Activated T-helper 17 cell treated with anti-CD3 and anti-CD28 coated beads, Interleukin-2, amount 50 U/mL, for 72 hours (primary cell): Measurements from ENCODE around the gene RNF213. TPM values are rescaled to one million over a fixed set of nuclear protein-coding genes. Genes with fewer than 3 reads are reported as not detected.

Experiments
- ATAC-seq: fragments of 150-1000 bp; cut with Tn5 transposase; replicated peaks from 2 replicates; pipeline ENCODE4 v1.10.0; 2021; ENCODE audit warnings: mild to moderate bottlenecking, moderate library complexity
- H3K27ac Mint-ChIP-seq: one replicate; pipeline ENCODE4 v1.8.0; 2022; ENCODE audit warnings: mixed read lengths
- H3K27me3 Mint-ChIP-seq: one replicate; pipeline ENCODE4 v1.8.0; 2022; ENCODE audit warnings: mixed read lengths
- H3K36me3 Mint-ChIP-seq: one replicate; pipeline ENCODE4 v1.8.0; 2022; ENCODE audit warnings: low read depth, mild to moderate bottlenecking, mixed read lengths
- H3K4me1 Mint-ChIP-seq: one replicate; pipeline ENCODE4 v1.8.0; 2022; ENCODE audit warnings: mixed read lengths
- H3K4me3 Mint-ChIP-seq: one replicate; pipeline ENCODE4 v1.8.0; 2022; ENCODE audit warnings: mild to moderate bottlenecking, mixed read lengths
- H3K9me3 Mint-ChIP-seq: one replicate; pipeline ENCODE4 v1.8.0; 2022; ENCODE audit warnings: mixed read lengths
- total RNA-seq, 2 donors: library from RNA; stranded (reverse); gene quantifications; one replicate each; pipeline ENCODE4 v1.2.3, GENCODE V29; 2022

Gene RNF213
- total RNA-seq, 2 donors from 2014 or later: 1,022 to 1,405 TPM

DNA sequence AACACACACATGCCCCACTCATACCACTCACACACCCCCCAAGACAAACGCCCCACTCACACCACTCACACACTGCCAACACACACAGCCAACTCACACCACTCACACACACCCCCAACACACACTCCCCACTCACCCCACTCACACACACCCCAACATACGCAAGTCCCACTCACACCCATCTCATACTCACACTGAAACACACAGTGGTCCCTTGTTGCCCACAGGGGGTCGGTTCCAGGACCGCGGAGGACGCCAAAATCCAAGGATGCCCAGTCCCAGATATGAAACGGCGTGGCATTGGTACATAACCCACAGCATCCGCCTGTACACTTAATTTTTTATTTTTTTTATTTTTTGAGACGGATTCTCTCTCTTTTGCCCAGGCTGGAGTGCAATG lies 20.9 kb downstream of the RNF213 start:
- no peak overlapping the region for H3K27ac Mint-ChIP-seq
- H3K4me1 Mint-ChIP-seq: peaks cover 10% of the 10 kb centered on the region
- no peak for ATAC-seq
- no peaks in the 10 kb centered on the region for H3K36me3 Mint-ChIP-seq
- no peak overlapping the region for H3K4me3 Mint-ChIP-seq
- H3K9me3 Mint-ChIP-seq: no peaks in the 10 kb centered on the region
- H3K27me3 Mint-ChIP-seq: no peaks in the 10 kb centered on the region

DNA sequence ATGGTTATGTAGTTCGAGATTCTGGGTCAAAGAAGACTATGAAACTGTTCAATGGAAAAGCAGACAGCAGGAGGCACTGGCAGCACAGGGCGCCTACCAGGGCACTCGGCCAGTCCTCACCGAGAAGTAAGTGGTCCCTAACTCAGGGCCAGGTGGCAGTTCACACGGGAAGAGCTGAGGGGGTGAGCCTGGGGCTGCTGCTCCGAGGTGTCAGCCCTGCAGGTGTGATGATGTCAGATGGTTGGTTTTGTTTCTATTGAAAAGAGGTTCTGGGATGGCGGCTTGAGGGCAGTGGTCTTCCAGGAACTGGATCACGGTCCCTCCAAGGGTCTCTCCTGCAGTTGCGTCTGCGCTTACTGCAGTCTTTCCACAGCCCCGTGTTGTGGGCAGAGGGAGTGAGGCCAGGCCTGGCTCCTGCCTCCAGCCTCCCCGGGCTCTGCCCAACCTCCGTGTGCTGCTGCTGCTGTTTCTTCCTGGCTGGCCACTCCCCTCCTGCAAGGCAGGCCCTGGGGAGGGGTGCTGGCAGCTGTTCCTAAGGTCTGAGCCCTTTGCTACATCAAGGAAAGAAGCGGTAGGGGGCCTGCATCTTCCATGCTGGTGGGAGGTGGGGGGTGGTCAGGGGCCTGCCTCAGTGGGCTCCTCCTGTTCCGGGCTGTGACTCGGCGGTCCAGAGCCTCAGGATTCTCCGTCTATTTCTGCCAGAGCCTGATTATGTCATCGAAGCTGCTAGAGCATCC lies 22.6 kb downstream of the RNF213 start:
- ATAC-seq: no peak
- Mint-ChIP-seq H3K4me3 (no peak overlapping the region), H3K27ac (peak overlapping the region; percentile 48), H3K9me3 (no peaks in the 10 kb centered on the region), H3K36me3 (peaks cover 2% of the 10 kb centered on the region), H3K27me3 (no peaks in the 10 kb centered on the region), H3K4me1 (peaks cover 9% of the 10 kb centered on the region)

DNA sequence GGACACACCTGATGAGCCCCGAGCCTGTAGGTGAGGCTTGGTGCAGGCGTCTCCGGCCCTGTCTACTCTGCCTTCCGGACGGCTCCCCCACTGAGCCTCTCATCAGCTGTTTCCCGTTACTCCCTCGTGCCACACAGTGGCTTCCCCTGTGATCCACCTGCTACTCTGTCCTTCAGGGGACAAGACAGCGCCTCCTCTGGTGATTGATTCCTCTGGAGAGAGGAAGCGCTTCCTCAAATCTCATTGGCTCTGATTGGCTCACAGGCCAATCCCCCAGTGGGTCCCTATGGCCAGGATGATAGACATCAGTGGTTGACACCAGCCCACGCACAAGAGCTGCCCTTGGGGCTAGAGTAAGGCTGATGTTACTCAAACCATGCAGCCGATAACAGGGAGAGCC lies 24.0 kb downstream of the RNF213 start:
- Mint-ChIP-seq H3K36me3 (peaks cover 15% of the 10 kb centered on the region), H3K27ac (peak overlapping the region; percentile 79), H3K27me3 (no peaks in the 10 kb centered on the region), H3K4me1 (peaks cover 9% of the 10 kb centered on the region), H3K4me3 (no peak overlapping the region), H3K9me3 (no peaks in the 10 kb centered on the region)
- ATAC-seq: peak; percentile 23

DNA sequence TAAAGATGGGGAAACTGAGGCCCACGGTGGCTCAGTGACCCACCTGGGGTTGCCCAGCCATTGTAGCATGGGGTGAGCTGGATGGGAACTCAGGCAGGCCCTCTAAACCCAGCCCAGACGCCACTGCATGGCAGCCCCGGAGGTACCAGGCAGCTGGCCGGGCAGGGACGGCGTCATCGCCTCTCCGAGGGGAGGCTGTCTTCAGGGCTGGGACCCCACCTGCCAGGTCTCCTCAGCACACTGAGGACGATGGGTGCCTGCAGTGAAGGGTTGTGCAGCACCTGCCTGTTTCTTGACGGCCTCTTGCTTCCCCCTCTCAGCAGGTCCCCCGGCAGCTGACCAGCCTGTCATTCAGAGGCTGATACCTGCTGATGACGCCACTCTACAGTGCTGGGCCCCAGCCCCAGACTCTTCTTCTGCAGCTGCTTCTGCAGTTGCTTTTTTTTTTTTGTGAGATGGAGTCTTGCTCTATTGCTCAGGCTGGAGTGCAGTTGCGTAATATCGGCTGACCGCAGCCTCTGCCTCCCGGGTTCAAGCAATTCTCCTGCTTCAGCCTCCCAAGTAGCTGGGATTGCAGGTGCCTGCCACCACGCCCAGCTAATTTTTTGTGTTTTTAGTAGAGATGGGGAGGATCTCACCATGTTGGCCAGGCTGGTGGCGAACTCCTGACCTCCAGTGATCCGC lies 24.7 kb downstream of the RNF213 start:
- Mint-ChIP-seq H3K27me3 (no peaks in the 10 kb centered on the region), H3K4me3 (no peak overlapping the region), H3K27ac (no peak overlapping the region), H3K36me3 (peaks cover 23% of the 10 kb centered on the region), H3K9me3 (no peaks in the 10 kb centered on the region), H3K4me1 (peaks cover 4% of the 10 kb centered on the region)
- peak; percentile 8 for ATAC-seq

DNA sequence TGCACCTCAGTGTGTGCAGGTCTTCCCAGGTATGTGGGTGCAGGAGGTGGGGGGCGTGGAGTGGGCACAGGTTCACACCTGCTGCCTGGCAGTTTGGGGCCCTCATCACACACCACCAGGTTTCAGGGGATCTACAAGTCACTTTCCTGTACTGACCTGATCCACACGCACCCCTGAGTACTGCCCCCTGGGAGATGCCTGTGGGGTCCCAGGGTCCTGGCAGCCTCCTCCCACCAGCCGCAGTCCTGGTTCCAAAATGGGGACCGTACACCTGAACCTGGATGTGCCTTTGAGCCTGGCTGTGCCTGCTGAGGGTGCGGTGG lies 25.9 kb downstream of the RNF213 start:
- Mint-ChIP-seq H3K36me3 (peaks cover 35% of the 10 kb centered on the region), H3K27ac (peak overlapping the region; percentile 28), H3K27me3 (no peaks in the 10 kb centered on the region), H3K4me1 (peaks cover 4% of the 10 kb centered on the region), H3K9me3 (no peaks in the 10 kb centered on the region), H3K4me3 (no peak overlapping the region)
- ATAC-seq: no peak

DNA sequence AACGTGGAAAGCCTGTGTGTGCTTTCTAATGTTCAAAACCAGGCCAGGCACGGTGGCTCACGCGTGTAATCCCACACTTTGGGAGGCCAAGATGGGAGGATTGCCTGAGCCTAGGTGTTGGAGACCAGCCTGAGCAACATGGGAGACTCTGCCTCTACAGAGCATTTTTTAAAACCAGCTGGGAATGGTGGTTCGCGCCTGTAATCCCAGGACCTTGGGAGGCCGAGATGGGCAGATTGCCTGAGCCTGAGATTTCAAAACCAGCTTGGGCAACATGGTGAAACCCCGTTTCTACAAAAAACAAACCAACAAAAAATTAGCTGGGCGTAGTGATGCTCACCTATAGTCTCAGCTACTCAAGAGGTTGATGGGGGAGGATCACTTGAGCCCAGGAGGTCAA lies 26.4 kb downstream of the RNF213 start:
- H3K36me3 Mint-ChIP-seq: peaks cover 40% of the 10 kb centered on the region
- no peaks in the 10 kb centered on the region for H3K27me3 Mint-ChIP-seq
- peak overlapping the region; percentile 69 for H3K27ac Mint-ChIP-seq
- no peak overlapping the region for H3K4me3 Mint-ChIP-seq
- peaks cover 4% of the 10 kb centered on the region for H3K4me1 Mint-ChIP-seq
- no peak for ATAC-seq
- H3K9me3 Mint-ChIP-seq: no peaks in the 10 kb centered on the region

DNA sequence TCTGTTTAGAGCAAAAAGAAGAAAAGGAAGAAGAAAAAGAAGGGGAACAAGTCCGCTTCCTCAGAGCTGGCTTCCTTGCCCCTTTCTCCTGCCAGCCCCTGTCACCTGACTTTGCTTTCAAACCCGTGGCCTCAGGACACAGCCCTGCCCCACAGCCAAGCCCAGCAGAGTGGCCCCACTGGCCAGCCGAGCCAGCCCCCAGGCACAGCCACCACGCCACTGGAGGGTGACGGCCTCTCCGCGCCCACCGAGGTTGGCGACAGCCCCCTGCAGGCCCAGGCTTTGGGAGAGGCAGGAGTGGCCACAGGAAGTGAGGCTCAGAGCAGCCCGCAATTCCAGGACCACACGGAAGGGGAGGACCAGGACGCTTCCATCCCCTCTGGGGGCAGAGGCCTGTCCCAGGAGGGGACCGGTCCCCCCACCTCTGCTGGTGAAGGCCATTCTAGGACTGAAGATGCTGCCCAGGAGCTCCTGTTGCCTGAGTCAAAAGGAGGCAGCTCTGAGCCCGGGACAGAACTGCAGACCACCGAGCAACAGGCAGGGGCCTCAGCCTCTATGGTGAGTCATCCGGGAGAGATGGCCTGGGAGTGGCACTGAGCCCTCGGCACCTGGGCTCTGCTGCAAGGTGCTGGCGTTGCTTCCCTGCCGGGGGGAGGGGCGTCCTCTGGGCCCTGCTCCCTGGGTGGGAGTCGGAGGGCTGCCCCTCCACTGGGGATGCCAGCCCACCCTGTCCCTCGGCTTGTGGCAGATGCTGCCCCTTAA lies 27.3 kb downstream of the RNF213 start:
- no peaks in the 10 kb centered on the region for H3K9me3 Mint-ChIP-seq

DNA sequence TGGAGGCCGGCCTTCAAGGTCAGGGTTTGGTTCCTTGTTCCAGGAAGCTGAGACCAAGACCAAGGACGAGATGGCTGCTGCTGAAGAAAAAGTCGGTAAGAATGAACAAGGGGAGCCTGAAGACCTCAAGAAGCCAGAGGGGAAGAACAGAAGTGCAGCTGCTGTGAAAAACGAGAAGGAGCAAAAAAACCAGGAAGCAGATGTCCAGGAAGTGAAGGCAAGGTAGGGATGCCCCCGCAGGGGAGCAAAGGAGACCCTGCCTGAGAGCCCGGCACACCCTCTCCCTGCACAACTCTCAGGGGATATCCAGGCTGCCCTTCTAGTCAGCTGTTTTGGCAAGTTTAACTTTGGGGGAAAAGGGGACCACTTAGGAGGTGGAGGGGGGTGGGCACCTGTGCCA lies 29.0 kb downstream of the RNF213 start:
- peak overlapping the region; percentile 78 for H3K27ac Mint-ChIP-seq
- H3K9me3 Mint-ChIP-seq: no peaks in the 10 kb centered on the region
- no peaks in the 10 kb centered on the region for H3K27me3 Mint-ChIP-seq
- peaks cover 8% of the 10 kb centered on the region for H3K4me1 Mint-ChIP-seq
- ATAC-seq: no peak
- H3K36me3 Mint-ChIP-seq: peaks cover 65% of the 10 kb centered on the region
- H3K4me3 Mint-ChIP-seq: no peak overlapping the region

More for the DNA sequence above, 27.3 kb downstream of the RNF213 start:
- Mint-ChIP-seq H3K4me3 (no peak overlapping the region), H3K27me3 (no peaks in the 10 kb centered on the region), H3K36me3 (peaks cover 49% of the 10 kb centered on the region), H3K27ac (peak overlapping the region; percentile 69), H3K4me1 (peaks cover 4% of the 10 kb centered on the region)
- ATAC-seq: no peak

DNA sequence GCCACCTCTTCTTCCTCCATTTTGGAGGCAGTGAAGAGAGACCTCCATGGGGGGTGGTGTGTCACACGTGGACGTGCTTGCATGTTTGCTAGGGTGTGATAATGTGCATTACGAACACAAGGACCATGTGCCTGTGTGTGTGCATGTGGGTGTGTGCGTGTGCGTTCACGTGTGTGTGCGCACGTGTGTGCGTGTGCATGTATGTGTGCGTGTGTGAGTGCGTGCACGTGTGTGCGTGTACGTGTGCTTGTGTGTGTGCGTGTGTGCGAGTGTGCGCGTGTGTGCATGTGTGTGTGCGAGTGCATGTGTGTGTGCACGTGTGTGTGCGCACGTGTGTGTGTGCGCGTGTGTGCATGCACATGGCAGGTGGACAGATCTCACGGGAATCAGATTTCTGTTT lies 29.5 kb downstream of the RNF213 start:
- Mint-ChIP-seq H3K27me3 (no peaks in the 10 kb centered on the region), H3K4me3 (no peak overlapping the region), H3K9me3 (no peaks in the 10 kb centered on the region), H3K36me3 (peaks cover 71% of the 10 kb centered on the region), H3K27ac (no peak overlapping the region), H3K4me1 (peaks cover 6% of the 10 kb centered on the region)
- ATAC-seq: no peak

DNA sequence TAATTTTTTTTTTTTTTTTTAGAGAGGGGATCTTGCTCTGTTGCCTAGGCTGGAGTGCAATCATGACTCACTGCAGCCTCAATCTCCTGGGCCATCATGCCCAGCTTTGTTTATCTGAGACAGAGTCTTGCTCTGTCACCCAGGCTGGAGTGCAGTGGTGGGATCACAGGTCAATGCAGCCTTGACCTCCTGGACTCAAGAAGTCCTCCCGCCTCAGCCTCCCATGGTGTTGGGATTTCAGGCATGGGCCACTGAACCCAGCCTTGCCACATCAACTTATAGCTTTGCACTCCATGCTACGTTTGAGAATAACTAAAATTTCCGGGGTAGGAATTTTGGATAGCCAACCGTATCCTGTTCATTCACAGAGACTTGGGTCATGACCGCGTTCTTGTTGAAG lies 30.6 kb downstream of the RNF213 start:
- peak overlapping the region; percentile 71 for H3K27ac Mint-ChIP-seq
- H3K36me3 Mint-ChIP-seq: peaks cover 82% of the 10 kb centered on the region
- no peak for ATAC-seq
- no peaks in the 10 kb centered on the region for H3K9me3 Mint-ChIP-seq
- H3K4me3 Mint-ChIP-seq: no peak overlapping the region
- peaks cover 6% of the 10 kb centered on the region for H3K4me1 Mint-ChIP-seq
- H3K27me3 Mint-ChIP-seq: no peaks in the 10 kb centered on the region

DNA sequence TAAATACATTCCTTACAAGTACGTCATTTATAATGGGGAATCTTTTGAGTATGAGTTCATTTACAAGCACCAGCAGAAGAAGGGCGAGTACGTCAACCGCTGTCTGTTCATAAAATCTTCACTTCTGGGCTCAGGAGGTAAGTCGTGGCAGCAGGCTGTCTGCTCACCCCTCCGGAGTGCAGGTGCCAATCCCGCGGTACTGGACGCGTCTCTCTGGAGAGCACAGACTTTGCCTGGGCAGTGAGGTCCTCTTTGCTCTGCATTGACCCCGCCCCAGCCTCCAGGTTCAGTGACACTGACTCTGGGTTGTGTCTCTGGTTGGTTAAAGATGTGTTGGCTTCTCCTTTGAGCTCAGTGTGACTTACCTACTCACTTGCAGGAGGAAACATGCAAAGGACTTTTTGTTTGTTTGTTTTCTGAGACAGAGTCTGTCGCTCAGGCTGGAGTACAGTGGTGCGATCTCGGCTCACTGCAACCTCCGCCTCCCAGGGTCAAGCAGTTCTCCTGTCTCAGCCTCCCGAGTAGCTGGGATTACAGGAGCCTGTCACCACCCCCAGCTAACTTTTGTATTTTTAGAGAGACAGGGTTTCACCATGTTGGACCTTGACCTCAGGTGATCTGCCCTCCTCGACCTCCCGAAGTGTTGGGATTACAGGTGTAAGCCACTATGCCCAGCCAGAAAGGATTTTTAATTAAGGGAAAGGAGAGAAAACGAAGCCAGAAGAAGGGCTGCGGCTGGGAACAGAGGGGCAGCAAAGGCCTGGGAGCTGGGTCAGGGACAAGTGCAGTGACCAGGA lies 31.2 kb downstream of the RNF213 start:
- Mint-ChIP-seq H3K36me3 (peaks cover 88% of the 10 kb centered on the region), H3K4me1 (peaks cover 6% of the 10 kb centered on the region), H3K27me3 (no peaks in the 10 kb centered on the region), H3K9me3 (no peaks in the 10 kb centered on the region), H3K4me3 (no peak overlapping the region), H3K27ac (peak overlapping the region; percentile 71)
- no peak for ATAC-seq

DNA sequence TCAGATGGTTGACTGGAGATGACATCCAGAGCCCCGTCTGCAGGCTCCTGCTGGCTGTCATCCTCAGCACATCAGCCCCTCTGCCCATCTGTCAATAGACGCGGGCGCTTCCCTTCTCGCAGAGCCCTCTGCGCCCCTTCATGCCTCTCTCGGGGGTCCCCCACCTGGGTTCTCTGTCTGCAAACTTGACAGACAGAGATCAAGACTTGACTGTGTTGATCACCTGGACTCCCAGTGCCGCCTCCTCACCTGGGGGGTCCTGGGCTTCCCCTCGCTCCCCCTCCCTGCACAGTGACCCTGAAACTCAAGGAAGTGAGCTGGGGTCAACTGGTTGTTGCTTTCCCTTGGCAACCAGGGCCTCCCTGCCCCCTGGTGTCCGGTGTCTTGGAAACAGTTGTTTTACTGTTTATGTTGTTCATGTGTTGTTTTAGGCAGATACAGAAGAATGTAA lies 31.9 kb downstream of the RNF213 start:
- H3K36me3 Mint-ChIP-seq: peaks cover 95% of the 10 kb centered on the region
- no peaks in the 10 kb centered on the region for H3K9me3 Mint-ChIP-seq

DNA sequence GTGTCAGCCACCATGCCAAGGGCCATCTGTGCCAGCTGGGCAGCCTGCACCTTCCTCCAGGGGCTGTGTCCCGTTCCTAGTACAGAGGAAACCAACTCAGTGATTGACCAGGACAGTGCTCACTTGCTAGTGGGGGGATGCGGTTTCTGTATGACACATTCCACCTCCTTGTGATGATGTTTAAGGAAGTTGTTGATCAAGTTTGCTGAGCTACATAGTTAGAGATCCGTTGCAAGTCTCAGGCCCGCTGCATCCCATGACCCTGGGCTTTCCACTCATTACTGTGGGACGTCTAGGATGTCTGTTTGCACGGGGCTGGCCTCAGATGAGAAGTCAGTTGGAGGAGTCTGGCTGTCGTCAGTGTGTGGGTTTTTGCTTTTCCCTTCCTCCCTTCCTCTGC lies 33.6 kb downstream of the RNF213 start:
- peak; percentile 37 for ATAC-seq
- Mint-ChIP-seq H3K27me3 (no peaks in the 10 kb centered on the region), H3K27ac (peak overlapping the region; percentile 81)

More for the DNA sequence above, 31.9 kb downstream of the RNF213 start:
- Mint-ChIP-seq H3K4me1 (peaks cover 6% of the 10 kb centered on the region), H3K4me3 (no peak overlapping the region), H3K27me3 (no peaks in the 10 kb centered on the region), H3K27ac (peak overlapping the region; percentile 49)
- ATAC-seq: no peak

DNA sequence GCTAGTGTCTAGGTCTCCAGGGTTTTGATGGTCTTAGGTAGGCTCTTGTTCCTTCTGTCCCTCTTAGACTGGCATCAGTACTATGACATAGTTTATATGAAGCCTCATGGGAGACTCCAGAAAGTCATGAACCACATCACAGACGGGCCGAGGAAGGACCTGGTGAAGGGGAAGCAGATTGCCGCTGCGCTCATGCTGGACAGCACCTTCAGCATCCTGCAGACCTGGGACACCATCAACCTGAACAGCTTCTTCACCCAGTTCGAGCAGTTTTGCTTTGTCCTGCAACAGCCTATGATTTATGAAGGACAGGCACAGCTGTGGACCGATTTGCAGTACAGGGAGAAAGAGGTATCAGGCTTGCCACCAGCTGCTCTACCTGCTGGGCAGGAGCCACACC lies 34.0 kb downstream of the RNF213 start:
- H3K4me3 Mint-ChIP-seq: no peak overlapping the region
- peaks cover 9% of the 10 kb centered on the region for H3K4me1 Mint-ChIP-seq
- no peaks in the 10 kb centered on the region for H3K9me3 Mint-ChIP-seq
- no peaks in the 10 kb centered on the region for H3K27me3 Mint-ChIP-seq
- peaks cover 100% of the 10 kb centered on the region for H3K36me3 Mint-ChIP-seq
- ATAC-seq: no peak
- H3K27ac Mint-ChIP-seq: peak overlapping the region; percentile 81

More for the DNA sequence above, 33.6 kb downstream of the RNF213 start:
- Mint-ChIP-seq H3K4me3 (no peak overlapping the region), H3K4me1 (peaks cover 6% of the 10 kb centered on the region), H3K36me3 (peaks cover 100% of the 10 kb centered on the region), H3K9me3 (no peaks in the 10 kb centered on the region)
